ENCODE measurements around the gene SLC8A1. TPM values are rescaled to one million over a fixed set of nuclear protein-coding genes. Genes with fewer than 3 reads are reported as not detected.

SLC8A1 gene
- total RNA-seq, result 10 to 100 TPM in 2 of 7 donors, 1 to 10 TPM in 5; 1.7 to 19.7 (median 7.7) TPM
- polyA plus RNA-seq, result 10 to 100 TPM in 1 of 2 donors, 1 to 10 TPM in 1; 1.3 to 17.5 TPM
- long read RNA-seq, donor 1, partial matches to known transcripts, result 0 of 3 reads
- long read RNA-seq, donor 1, other reads (novel, unspliced or antisense), result 3 of 3 reads
- long read RNA-seq, donor 2, result 0 reads
- long read RNA-seq, donor 3, partial matches to known transcripts, result 1 of 3 reads
- long read RNA-seq, donor 3, other reads (novel, unspliced or antisense), result 2 of 3 reads

DNA sequence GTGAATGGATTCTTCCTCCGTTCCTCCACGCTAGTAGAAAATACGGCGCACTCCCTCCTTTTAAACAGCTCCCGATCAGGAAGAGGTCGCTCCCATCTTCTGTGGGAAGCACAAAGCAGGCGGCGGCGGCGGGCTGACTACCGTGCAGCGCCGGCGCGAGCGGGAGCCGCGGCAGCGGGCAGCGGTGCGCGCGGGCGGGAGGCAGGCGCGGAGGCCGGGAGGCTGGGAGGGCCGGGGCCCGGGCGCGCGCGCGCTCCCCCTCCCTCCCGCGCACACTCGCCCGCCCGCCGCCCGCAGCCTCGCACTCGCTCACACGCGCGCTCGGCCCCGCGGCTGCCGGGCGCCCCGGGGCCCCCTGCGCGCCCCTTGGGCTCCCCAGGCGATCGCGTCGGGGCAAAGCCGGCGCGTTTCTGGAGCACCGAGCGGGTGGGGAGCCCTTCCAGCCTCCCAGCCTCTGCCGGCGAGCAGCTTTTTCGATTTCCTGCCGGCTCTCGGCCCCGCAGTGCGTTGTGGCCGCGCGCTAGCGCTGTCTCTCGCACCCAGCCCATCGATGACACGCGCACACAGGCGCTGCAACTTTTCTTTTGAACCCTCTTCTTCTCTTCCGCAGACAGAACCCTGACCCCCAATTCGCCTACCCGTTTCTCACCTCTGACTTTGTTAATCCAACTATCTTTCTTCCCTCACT, at the start of gene SLC8A1:
Gene SLC8A1 (minus strand): TSS at position 173 of the 688 bp plus-strand sequence.
- intact Hi-C loops (cut with DNase I), result no loop called here
- H3K4me3 ChIP-seq, result peak within 1 kb of the TSS; percentile 59
- H3K9me3 ChIP-seq, result no peaks in the 10 kb centered on the region
- peak within 1 kb of the TSS in 1 of 2 donors; percentile 36 for H3K27ac ChIP-seq
- DNase-seq, result peak; percentile 9 to 44 (median 27)
- no peaks in the 10 kb centered on the region for H3K27me3 ChIP-seq
- TF ChIP-seq, protein P1, sequence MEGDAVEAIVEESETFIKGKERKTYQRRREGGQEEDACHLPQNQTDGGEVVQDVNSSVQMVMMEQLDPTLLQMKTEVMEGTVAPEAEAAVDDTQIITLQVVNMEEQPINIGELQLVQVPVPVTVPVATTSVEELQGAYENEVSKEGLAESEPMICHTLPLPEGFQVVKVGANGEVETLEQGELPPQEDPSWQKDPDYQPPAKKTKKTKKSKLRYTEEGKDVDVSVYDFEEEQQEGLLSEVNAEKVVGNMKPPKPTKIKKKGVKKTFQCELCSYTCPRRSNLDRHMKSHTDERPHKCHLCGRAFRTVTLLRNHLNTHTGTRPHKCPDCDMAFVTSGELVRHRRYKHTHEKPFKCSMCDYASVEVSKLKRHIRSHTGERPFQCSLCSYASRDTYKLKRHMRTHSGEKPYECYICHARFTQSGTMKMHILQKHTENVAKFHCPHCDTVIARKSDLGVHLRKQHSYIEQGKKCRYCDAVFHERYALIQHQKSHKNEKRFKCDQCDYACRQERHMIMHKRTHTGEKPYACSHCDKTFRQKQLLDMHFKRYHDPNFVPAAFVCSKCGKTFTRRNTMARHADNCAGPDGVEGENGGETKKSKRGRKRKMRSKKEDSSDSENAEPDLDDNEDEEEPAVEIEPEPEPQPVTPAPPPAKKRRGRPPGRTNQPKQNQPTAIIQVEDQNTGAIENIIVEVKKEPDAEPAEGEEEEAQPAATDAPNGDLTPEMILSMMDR (IDR thresholded peaks at IDR 0.05), result no peak
- no peak for TF ChIP-seq EP300 (IDR thresholded peaks at IDR 0.05)
- TF ChIP-seq POLR2A (IDR thresholded peaks at IDR 0.05), result no peak
- WGBS, 3 donors, result 4 to 10% (median 5%) methylated on average over 30 to 82 of the region's 82 CpGs
- H3K4me1 ChIP-seq (ENCODE audit: insufficient read depth), result peaks cover 4% of the 10 kb centered on the region
- no peaks in the 10 kb centered on the region for H3K36me3 ChIP-seq

DNA sequence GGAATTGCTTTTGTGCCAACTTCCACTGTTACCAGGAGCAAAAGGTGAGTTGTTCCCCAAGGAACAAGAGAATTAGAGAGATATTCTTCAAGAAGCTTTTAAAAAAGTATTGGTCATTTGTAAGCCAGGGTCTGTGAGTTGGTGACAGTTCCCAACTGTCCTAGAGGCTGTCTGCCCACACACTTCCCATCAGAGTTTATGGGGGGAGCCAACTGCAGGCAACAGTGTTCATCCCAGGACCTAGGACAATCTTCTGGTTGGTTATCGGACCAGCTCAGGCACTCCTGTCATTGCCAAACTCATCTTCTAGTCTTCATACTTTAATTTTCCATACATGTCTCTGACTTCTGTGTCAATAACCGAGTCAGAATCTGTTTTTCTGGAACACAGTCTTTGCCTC, 47.5 kb upstream of the SLC8A1 start:
- DNase-seq, result no peak
- H3K27me3 ChIP-seq, result no peaks in the 10 kb centered on the region
- intact Hi-C loops (cut with DNase I), result no loop called here
- no peaks in the 10 kb centered on the region for H3K4me1 ChIP-seq (ENCODE audit: insufficient read depth)
- no peak overlapping the region for H3K4me3 ChIP-seq
- TF ChIP-seq EP300 (IDR thresholded peaks at IDR 0.05) (no peak), POLR2A (IDR thresholded peaks at IDR 0.05) (no peak)
- TF ChIP-seq, protein P1 (IDR thresholded peaks at IDR 0.05), result no peak
- 97 to 99% (median 97%) methylated on average over 2 of the region's 2 CpGs for WGBS, 3 donors
- no peaks in the 10 kb centered on the region for H3K36me3 ChIP-seq
- H3K27ac ChIP-seq, result no peak overlapping the region
- no peaks in the 10 kb centered on the region for H3K9me3 ChIP-seq

DNA sequence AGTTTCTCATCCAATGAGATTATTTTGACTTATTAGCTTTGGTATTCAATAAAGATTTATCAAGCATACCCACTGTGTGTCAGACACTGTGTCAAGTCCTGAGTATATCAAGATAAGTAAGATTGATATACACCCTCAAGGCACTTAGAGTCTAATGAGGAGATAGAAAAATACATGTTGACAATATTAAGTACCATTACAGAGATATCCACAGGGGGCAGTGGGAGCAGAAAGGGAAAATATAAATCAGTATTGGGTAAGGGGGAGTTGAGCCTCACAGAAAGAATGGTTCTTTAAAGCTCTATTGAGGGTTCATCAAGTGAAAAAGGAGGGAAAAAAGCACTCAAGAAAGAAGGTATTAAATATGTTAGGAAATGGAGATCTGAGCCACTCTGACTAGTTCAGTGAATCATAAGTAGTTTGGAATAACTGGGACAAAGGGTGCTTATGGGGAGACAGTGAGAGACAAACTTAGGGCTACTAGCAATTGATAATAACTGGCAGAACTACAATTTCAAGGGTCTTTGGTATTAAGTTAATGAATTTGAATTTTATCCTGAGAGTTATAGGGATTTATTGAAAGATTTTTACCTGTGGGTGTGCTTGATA, 45.5 kb upstream of the SLC8A1 start:
- H3K27me3 ChIP-seq, result no peaks in the 10 kb centered on the region
- intact Hi-C loops (cut with DNase I), result no loop called here
- no peaks in the 10 kb centered on the region for H3K36me3 ChIP-seq
- H3K27ac ChIP-seq, result no peak overlapping the region
- H3K4me3 ChIP-seq, result no peak overlapping the region
- DNase-seq, result no peak
- TF ChIP-seq EP300 (IDR thresholded peaks at IDR 0.05) (no peak), POLR2A (IDR thresholded peaks at IDR 0.05) (no peak)
- TF ChIP-seq, protein P1 (IDR thresholded peaks at IDR 0.05), result no peak
- no peaks in the 10 kb centered on the region for H3K9me3 ChIP-seq
- H3K4me1 ChIP-seq (ENCODE audit: insufficient read depth), result no peaks in the 10 kb centered on the region

DNA sequence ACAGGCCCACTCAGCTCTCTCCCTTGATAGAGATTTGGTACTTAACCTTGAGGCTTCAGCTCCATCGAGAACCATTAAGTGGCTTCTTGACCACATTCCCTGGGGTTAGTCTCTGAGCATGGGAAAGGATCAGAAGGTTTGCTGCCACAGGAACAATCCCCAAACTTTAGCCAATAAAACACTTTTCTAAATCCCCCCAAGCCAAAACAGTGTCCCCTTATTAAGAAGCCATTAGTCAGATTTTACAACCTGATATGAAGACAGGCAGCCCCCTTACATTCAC, 37.7 kb upstream of the SLC8A1 start:
- Histone ChIP-seq H3K9me3 (no peaks in the 10 kb centered on the region), H3K4me3 (peak overlapping the region; percentile 31), H3K27ac (no peak overlapping the region), H3K36me3 (no peaks in the 10 kb centered on the region), H3K27me3 (no peaks in the 10 kb centered on the region), H3K4me1 (ENCODE audit: insufficient read depth) (no peaks in the 10 kb centered on the region)
- TF ChIP-seq, protein P1 (IDR thresholded peaks at IDR 0.05), result no peak
- TF ChIP-seq EP300 (IDR thresholded peaks at IDR 0.05) (no peak), POLR2A (IDR thresholded peaks at IDR 0.05) (no peak)
- intact Hi-C loops (cut with DNase I), result no loop called here
- no peak for DNase-seq
- WGBS, 3 donors, result 40 to 52% (median 49%) methylated on average over 1 of the region's 1 CpG
